ENCODE data around the gene ATXN1. TPM values are rescaled to one million over a fixed set of nuclear protein-coding genes. Genes with fewer than 3 reads are reported as not detected.

Gene ATXN1
- total RNA-seq, 1 experiment from 2014 or later = 20.8 TPM

DNA sequence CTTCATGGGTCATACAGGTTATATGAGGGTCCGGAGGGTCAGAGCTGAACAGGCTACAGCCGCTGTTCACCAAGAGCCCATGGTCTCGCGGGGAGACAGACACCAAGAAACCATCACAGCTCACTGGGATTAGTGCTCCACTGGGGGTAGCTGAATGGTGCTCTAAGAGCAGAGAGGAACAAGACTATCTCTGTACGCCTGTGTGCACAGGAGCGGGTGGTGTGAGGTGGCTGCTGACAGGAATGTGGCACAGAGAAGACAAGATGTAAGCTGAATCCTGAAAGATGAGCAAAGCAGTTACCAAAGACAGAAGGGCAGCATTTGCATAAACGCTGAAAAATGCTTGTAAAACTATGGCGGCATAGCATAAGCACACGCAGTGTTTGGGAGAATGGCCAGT lies 383.8 kb downstream of the ATXN1 start:
- H3K4me3 ChIP-seq = no peak overlapping the region
- no peaks in the 10 kb centered on the region; the same call in 1 of the 2 replicates for H3K9me3 ChIP-seq (replicated peaks)
- H3K4me1 ChIP-seq (replicated peaks) = no peaks in the 10 kb centered on the region
- H3K27ac ChIP-seq = no peak overlapping the region
- no peak for DNase-seq (ENCODE audit: low read depth in 1 of 2, low spot score in 2 of 2)
- H3K36me3 ChIP-seq = no peaks in the 10 kb centered on the region
- no peaks in the 10 kb centered on the region for H3K27me3 ChIP-seq (replicated peaks)

- Histone ChIP-seq H3K27ac (no peak overlapping the region), H3K4me1 (replicated peaks) (no peaks in the 10 kb centered on the region), H3K4me3 (no peak overlapping the region), H3K27me3 (replicated peaks) (no peaks in the 10 kb centered on the region), H3K9me3 (replicated peaks) (no peaks in the 10 kb centered on the region; the same call in 1 of the 2 replicates), H3K36me3 (no peaks in the 10 kb centered on the region)
- no peak for DNase-seq (ENCODE audit: low read depth in 1 of 2, low spot score in 2 of 2)
Observed at GRCh38 chr6:16375843-16376242, 385.4 kb downstream of the ATXN1 start.

DNA sequence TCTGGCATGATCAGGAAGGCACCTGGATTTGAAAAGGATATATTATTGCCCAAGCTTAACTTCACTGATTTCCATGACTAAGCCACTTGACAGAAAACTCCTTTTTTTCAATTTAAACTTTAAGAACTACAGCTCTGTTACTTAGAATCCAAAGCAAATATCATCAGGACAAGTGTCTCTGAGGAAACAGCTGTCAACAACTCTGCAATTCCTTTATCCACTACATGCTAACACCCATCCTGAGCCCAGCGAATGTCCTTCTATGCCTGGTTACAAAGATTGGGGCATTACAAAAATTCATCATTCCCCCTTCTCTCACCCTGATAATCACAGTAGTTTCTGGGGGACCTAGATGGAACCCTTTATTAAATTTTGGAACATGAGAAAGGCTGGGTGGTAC lies 386.1 kb downstream of the ATXN1 start:
- Histone ChIP-seq H3K4me3 (no peak overlapping the region), H3K9me3 (replicated peaks) (no peaks in the 10 kb centered on the region; the same call in 1 of the 2 replicates), H3K27me3 (replicated peaks) (no peaks in the 10 kb centered on the region), H3K27ac (no peak overlapping the region), H3K4me1 (replicated peaks) (no peaks in the 10 kb centered on the region), H3K36me3 (no peaks in the 10 kb centered on the region)
- DNase-seq (ENCODE audit: low read depth in 1 of 2, low spot score in 2 of 2) = no peak

GRCh38 chr6:16374461-16375200 lies 386.6 kb downstream of the ATXN1 start:
- DNase-seq (ENCODE audit: low read depth in 1 of 2, low spot score in 2 of 2) = no peak
- H3K27ac ChIP-seq = no peak overlapping the region
- H3K9me3 ChIP-seq (replicated peaks) = no peaks in the 10 kb centered on the region; the same call in 1 of the 2 replicates

DNA sequence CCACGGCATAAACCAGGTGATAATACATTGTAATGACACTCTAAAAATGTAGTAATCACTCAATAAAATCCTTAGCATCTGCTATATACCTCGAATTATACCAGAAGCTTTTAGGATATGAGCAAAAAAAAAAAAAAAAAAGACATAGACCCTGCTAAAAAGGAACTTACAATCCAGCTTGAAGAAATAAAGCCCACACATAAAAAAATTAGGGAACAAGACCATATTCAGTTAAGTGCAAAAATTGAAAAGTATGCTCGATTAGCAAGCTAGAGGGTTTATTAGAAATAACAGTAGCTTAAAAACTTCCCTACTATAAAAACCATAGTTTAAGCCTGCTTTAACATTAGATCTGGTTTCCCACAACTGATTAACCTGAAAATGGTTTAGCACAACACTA lies 387.2 kb downstream of the ATXN1 start:
- Histone ChIP-seq H3K27ac (no peak overlapping the region), H3K4me3 (no peak overlapping the region), H3K9me3 (replicated peaks) (no peaks in the 10 kb centered on the region; the same call in 1 of the 2 replicates), H3K36me3 (no peaks in the 10 kb centered on the region), H3K4me1 (replicated peaks) (no peaks in the 10 kb centered on the region), H3K27me3 (replicated peaks) (no peaks in the 10 kb centered on the region)
- DNase-seq (ENCODE audit: low read depth in 1 of 2, low spot score in 2 of 2) = no peak

More at GRCh38 chr6:16374461-16375200, 386.6 kb downstream of the ATXN1 start:
- H3K27me3 ChIP-seq (replicated peaks) = no peaks in the 10 kb centered on the region
- H3K4me1 ChIP-seq (replicated peaks) = no peaks in the 10 kb centered on the region
- no peak overlapping the region for H3K4me3 ChIP-seq
- H3K36me3 ChIP-seq = no peaks in the 10 kb centered on the region

DNA sequence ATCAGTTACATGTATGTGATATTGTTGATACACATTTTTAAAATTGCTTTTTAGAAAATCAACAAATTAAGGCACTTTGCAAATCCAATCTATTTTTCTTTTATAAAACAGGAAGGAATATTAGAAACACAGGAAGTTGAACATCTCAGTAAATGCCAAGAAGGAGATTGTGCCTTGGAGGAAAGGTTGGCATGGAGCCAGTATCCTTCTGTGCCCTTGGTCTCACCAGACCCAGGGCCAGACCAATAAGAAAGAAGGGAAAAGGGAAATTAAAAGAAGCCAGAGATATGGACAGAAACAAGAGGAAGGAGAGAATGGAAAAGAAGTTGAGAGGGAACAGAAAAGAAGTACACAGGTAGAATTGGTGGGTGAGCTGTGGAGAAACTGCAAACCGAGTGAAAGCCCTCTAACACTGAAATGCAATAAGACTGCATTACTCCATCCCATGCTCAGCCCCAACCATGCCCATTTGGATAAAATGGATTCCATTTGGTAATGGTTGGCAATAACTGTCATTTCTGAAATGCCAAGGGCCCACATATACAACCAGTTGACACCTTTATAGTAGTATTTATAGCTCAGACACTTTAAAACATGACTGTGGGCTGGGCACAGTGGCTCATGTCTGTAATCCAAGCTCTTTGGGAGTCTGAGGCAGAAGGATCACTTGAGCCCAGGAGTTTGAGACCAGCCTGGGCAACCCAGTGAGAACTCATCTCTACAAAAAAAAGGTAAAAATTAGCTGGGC lies 389.1 kb downstream of the ATXN1 start:
- Histone ChIP-seq H3K27ac (no peak overlapping the region), H3K4me1 (replicated peaks) (no peaks in the 10 kb centered on the region), H3K9me3 (replicated peaks) (no peaks in the 10 kb centered on the region; the same call in 1 of the 2 replicates), H3K27me3 (replicated peaks) (no peaks in the 10 kb centered on the region), H3K4me3 (no peak overlapping the region), H3K36me3 (no peaks in the 10 kb centered on the region)
- no peak for DNase-seq (ENCODE audit: low read depth in 1 of 2, low spot score in 2 of 2)

DNA sequence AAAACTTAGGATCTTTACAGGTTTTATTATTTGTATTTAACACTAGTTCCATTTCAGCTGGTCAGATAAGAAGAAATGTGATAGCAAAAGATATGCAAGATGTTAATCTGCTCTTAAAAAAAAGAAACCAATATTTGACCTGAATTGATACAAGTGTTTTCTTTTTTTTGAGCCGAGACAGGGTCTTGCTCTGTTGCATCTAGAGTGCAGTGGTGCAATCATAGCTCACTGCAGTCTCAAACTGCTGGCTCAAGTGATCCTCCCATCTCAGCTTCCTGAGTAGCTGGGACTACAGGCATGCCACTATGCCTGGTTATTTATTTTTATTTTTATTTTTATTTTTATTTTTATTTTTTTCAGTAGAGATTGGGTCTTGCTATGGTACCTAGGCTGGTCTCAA lies 389.9 kb downstream of the ATXN1 start:
- H3K27me3 ChIP-seq (replicated peaks) = no peaks in the 10 kb centered on the region
- no peak overlapping the region for H3K4me3 ChIP-seq
- DNase-seq (ENCODE audit: low read depth in 1 of 2, low spot score in 2 of 2) = no peak
- no peaks in the 10 kb centered on the region for H3K4me1 ChIP-seq (replicated peaks)
- H3K9me3 ChIP-seq (replicated peaks) = no peaks in the 10 kb centered on the region
- no peaks in the 10 kb centered on the region for H3K36me3 ChIP-seq
- H3K27ac ChIP-seq = no peak overlapping the region

GRCh38 chr6:16370943-16371342 lies 390.3 kb downstream of the ATXN1 start:
- DNase-seq (ENCODE audit: low read depth in 1 of 2, low spot score in 2 of 2) = no peak
- H3K36me3 ChIP-seq = no peaks in the 10 kb centered on the region
- no peaks in the 10 kb centered on the region for H3K4me1 ChIP-seq (replicated peaks)
- no peak overlapping the region for H3K27ac ChIP-seq
- H3K27me3 ChIP-seq (replicated peaks) = no peaks in the 10 kb centered on the region
- no peaks in the 10 kb centered on the region for H3K9me3 ChIP-seq (replicated peaks)
- H3K4me3 ChIP-seq = no peak overlapping the region

GRCh38 chr6:16369989-16370388 lies 391.3 kb downstream of the ATXN1 start:
- H3K9me3 ChIP-seq (replicated peaks) = no peaks in the 10 kb centered on the region
- no peak for DNase-seq (ENCODE audit: low read depth in 1 of 2, low spot score in 2 of 2)
- H3K4me1 ChIP-seq (replicated peaks) = no peaks in the 10 kb centered on the region
- no peak overlapping the region for H3K27ac ChIP-seq
- H3K36me3 ChIP-seq = no peaks in the 10 kb centered on the region
- H3K27me3 ChIP-seq (replicated peaks) = no peaks in the 10 kb centered on the region
- H3K4me3 ChIP-seq = no peak overlapping the region

GRCh38 chr6:16369140-16369745 lies 392.0 kb downstream of the ATXN1 start:
- Histone ChIP-seq H3K9me3 (replicated peaks) (no peaks in the 10 kb centered on the region), H3K36me3 (no peaks in the 10 kb centered on the region), H3K27ac (no peak overlapping the region), H3K4me1 (replicated peaks) (no peaks in the 10 kb centered on the region), H3K27me3 (replicated peaks) (no peaks in the 10 kb centered on the region), H3K4me3 (no peak overlapping the region)
- DNase-seq (ENCODE audit: low read depth in 1 of 2, low spot score in 2 of 2) = no peak

- no peak overlapping the region for H3K4me3 ChIP-seq
- no peak for DNase-seq (ENCODE audit: low read depth in 1 of 2, low spot score in 2 of 2)
- no peaks in the 10 kb centered on the region for H3K27me3 ChIP-seq (replicated peaks)
- H3K27ac ChIP-seq = no peak overlapping the region
- H3K4me1 ChIP-seq (replicated peaks) = no peaks in the 10 kb centered on the region
- no peaks in the 10 kb centered on the region for H3K9me3 ChIP-seq (replicated peaks)
- H3K36me3 ChIP-seq = no peaks in the 10 kb centered on the region
Observed at GRCh38 chr6:16367571-16367970, 393.7 kb downstream of the ATXN1 start.

DNA sequence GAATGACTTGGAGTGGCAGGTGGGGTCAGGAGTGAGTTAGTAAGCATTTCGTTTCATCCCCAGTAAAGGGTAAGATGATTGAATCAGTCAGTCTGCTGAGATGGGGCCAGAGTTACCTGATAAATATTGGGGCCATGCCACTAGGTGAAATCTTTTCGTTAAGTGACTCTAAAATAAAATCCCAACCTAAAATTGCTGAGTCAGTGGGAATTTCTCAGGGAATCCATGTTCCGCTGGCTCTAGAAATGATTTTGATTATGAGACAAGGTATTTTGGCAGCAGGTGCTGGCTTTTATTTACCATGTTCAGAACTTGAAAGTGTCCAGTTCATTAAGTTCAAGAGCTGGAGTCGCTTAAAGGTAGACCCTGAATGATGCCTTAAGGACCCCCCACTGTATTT lies 397.5 kb downstream of the ATXN1 start:
- no peak overlapping the region for H3K27ac ChIP-seq
- H3K4me1 ChIP-seq (replicated peaks) = no peaks in the 10 kb centered on the region
- no peaks in the 10 kb centered on the region for H3K9me3 ChIP-seq (replicated peaks)
- no peak overlapping the region for H3K4me3 ChIP-seq
- no peak for DNase-seq (ENCODE audit: low read depth in 1 of 2, low spot score in 2 of 2)
- no peaks in the 10 kb centered on the region for H3K27me3 ChIP-seq (replicated peaks)
- H3K36me3 ChIP-seq = no peaks in the 10 kb centered on the region

DNA sequence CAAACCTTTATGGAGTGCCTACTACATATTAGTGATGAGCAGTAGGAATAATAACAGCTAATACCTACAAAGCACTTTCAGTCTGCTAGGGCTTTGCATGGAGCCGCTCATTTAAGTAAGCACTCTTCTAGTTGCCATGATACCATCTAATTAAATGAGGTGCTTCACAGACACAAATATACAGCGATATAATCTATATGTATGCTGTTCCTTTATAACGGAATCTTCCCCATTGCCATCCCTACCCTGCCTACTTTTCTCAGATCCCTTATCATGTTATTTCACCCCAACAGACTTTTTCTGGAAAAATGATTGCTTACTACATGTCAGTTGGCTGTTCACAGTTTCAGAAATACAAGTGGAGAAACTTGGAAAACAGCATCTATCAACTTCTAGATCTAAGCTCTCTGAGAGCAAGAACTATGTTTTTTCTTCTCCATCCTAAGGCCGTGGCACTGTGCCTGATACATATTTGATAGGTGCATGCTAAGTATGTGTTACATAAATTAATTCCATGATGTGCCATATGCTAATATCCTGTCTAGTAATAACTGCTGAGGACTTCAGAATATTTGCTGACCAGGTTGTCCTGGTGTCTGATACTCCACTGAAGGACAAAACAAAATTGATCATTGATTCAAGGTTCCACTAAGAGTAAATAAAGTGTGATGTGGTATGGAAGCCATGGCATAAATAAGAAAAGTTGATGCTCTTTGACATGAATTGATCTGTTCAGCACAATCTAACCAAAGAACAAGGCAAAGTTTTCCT lies 398.3 kb downstream of the ATXN1 start:
- DNase-seq (ENCODE audit: low read depth in 1 of 2, low spot score in 2 of 2) = no peak
- H3K27ac ChIP-seq = no peak overlapping the region
- no peaks in the 10 kb centered on the region for H3K27me3 ChIP-seq (replicated peaks)
- no peak overlapping the region for H3K4me3 ChIP-seq
- H3K36me3 ChIP-seq = no peaks in the 10 kb centered on the region
- H3K4me1 ChIP-seq (replicated peaks) = no peaks in the 10 kb centered on the region
- H3K9me3 ChIP-seq (replicated peaks) = no peaks in the 10 kb centered on the region

All from SJSA1 (cell line).